ENCODE measurements around the gene TNS1.

Gene TNS1

GRCh38 chr2:217900010-217900779, 102.6 kb downstream of the TNS1 start:
- DNase-seq: no peak
- intact Hi-C loops (cut with DNase I): no loop called here

- intact Hi-C loops (cut with DNase I): no loop called here
- DNase-seq: peak in 14 of 42 donors; percentile 22 to 68 (median 49)
Observed at GRCh38 chr2:217899231-217900009, 103.4 kb downstream of the TNS1 start.

- peak in 34 of 42 donors; percentile 33 to 81 (median 60) for DNase-seq
- intact Hi-C loops (cut with DNase I): no loop called here
Observed at GRCh38 chr2:217897816-217898806, 104.7 kb downstream of the TNS1 start.

GRCh38 chr2:217897091-217897715, 105.6 kb downstream of the TNS1 start:
- intact Hi-C loops (cut with DNase I): no loop called here
- no peak for DNase-seq

- DNase-seq: no peak
- intact Hi-C loops (cut with DNase I): no loop called here
Observed at GRCh38 chr2:217895070-217895635, 107.6 kb downstream of the TNS1 start.

- intact Hi-C loops (cut with DNase I): no loop called here
- DNase-seq: no peak
Observed at GRCh38 chr2:217893440-217893839, 109.4 kb downstream of the TNS1 start.

- intact Hi-C loops (cut with DNase I): no loop called here
- no peak for DNase-seq
Observed at GRCh38 chr2:217892560-217892959, 110.2 kb downstream of the TNS1 start.

GRCh38 chr2:217890445-217890844, 112.3 kb downstream of the TNS1 start:
- intact Hi-C loops (cut with DNase I): no loop called here
- DNase-seq: peak in 33 of 42 donors; percentile 32 to 83 (median 57)

- intact Hi-C loops (cut with DNase I): loop anchor here (5.0 kb wide), 1 partner anchor 98 kb away; no protein-coding TSS in a partner anchor
- no peak for DNase-seq
Observed at GRCh38 chr2:217889656-217890055, 113.1 kb downstream of the TNS1 start.

- no peak for DNase-seq
- intact Hi-C loops (cut with DNase I): loop anchor here (2.0 to 5.0 kb wide), 2 partner anchors 99 kb away; no protein-coding TSS in a partner anchor
Observed at GRCh38 chr2:217887841-217888701, 114.7 kb downstream of the TNS1 start.

GRCh38 chr2:217886720-217887309, 116.0 kb downstream of the TNS1 start:
- intact Hi-C loops (cut with DNase I): loop anchor here (2.0 to 5.0 kb wide), 2 partner anchors 98 to 100 kb away; no protein-coding TSS in a partner anchor

GRCh38 chr2:217886091-217886490, 116.7 kb downstream of the TNS1 start:
- DNase-seq: no peak
- intact Hi-C loops (cut with DNase I): loop anchor here (2.0 to 5.0 kb wide), 2 partner anchors 97 to 101 kb away; no protein-coding TSS in a partner anchor

More at GRCh38 chr2:217886720-217887309, 116.0 kb downstream of the TNS1 start:
- DNase-seq: peak; percentile 53 to 94 (median 86)

- DNase-seq: no peak
- intact Hi-C loops (cut with DNase I): loop anchor here (5.0 kb wide), 1 partner anchor 102 kb away; no protein-coding TSS in a partner anchor
Observed at GRCh38 chr2:217884985-217885384, 117.8 kb downstream of the TNS1 start.

GRCh38 chr2:217880891-217881290, 121.9 kb downstream of the TNS1 start:
- no peak for DNase-seq
- intact Hi-C loops (cut with DNase I): no loop called here

- intact Hi-C loops (cut with DNase I): no loop called here
- no peak for DNase-seq
Observed at GRCh38 chr2:217880287-217880889, 122.4 kb downstream of the TNS1 start.

- intact Hi-C loops (cut with DNase I): no loop called here
- DNase-seq: peak in 2 of 42 donors; percentile 26 to 43
Observed at GRCh38 chr2:217878915-217879590, 123.7 kb downstream of the TNS1 start.

All from head of caudate nucleus (tissue), 42 donors.